HG02642 (cell line): ENCODE measurements around the gene EFS.
A peak's percentile ranks its signal among the peaks of the same experiment; 100 is the strongest.
"Not testable (repeated sequence)": the region's sequence is repeated elsewhere in the genome, so short reads cannot be mapped to it uniquely, and the experiment has no call there.

Experiments used
- ATAC-seq: cut with Tn5 transposase; IDR thresholded peaks from one replicate; pipeline ENCODE4 v1.9.1; 2021; ENCODE audit warnings: mild to moderate bottlenecking; ENCODE audit not compliant: unreplicated experiment, poor library complexity

EFS gene

GRCh38 chr14:23344481-23344880, 20.5 kb downstream of the EFS start:
- ATAC-seq, result no peak

- ATAC-seq, result no peak
These were observed 25.3 kb downstream of the EFS start for GRCh38 chr14:23339506-23340268.

DNA sequence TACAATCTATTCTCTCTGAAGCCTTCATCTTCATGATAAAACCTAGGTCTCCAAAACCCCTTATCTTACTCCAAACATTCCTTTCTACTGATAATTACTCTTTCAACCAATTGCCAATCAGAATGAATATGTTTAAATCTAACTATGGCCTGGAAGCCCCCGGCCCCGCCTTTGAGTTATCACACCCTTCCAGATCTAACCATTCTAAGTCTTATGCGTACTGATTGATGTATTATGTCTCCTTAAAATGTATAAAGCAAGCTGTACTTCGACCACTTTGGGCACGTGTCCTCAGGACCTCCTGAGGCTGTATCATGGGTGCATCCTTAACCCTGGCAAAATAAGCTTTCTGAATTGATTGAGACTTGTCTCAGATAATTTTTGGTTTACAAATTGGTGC, 29.3 kb downstream of the EFS start:
- ATAC-seq, result no peak

GRCh38 chr14:23327947-23328744, 36.8 kb downstream of the EFS start:
- ATAC-seq, result peak; percentile 58

GRCh38 chr14:23326491-23327332, 38.3 kb downstream of the EFS start:
- ATAC-seq, result no peak

DNA sequence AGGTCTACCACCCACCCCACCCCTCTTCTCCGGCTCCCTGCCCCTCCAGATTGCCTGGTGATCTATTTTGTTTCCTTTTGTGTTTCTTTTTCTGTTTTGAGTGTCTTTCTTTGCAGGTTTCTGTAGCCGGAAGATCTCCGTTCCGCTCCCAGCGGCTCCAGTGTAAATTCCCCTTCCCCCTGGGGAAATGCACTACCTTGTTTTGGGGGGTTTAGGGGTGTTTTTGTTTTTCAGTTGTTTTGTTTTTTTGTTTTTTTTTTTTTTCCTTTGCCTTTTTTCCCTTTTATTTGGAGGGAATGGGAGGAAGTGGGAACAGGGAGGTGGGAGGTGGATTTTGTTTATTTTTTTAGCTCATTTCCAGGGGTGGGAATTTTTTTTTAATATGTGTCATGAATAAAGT, 39.2 kb downstream of the EFS start:
- ATAC-seq, result not testable (repeated sequence)

GRCh38 chr14:23324993-23325392, 40.0 kb downstream of the EFS start:
- no peak for ATAC-seq

DNA sequence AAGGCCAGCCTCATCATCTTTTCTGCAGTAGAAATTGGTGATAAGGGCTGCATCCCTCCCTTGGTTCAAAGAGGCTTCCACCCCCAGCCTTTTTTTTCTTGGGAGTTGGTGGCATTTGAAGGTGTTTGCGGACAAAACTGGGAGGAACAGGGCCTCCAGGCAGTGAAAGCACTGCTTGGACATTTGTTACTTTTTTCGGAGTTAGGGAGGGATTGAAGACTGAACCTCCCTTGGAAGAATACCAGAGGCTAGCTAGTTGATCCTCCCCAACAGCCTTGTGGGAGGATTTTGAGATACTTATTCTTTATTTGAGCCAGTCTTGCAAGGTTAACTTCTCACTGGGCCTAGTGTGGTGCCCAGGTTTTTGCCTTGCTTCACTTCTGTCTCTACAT, 40.5 kb downstream of the EFS start:
- no peak for ATAC-seq

DNA sequence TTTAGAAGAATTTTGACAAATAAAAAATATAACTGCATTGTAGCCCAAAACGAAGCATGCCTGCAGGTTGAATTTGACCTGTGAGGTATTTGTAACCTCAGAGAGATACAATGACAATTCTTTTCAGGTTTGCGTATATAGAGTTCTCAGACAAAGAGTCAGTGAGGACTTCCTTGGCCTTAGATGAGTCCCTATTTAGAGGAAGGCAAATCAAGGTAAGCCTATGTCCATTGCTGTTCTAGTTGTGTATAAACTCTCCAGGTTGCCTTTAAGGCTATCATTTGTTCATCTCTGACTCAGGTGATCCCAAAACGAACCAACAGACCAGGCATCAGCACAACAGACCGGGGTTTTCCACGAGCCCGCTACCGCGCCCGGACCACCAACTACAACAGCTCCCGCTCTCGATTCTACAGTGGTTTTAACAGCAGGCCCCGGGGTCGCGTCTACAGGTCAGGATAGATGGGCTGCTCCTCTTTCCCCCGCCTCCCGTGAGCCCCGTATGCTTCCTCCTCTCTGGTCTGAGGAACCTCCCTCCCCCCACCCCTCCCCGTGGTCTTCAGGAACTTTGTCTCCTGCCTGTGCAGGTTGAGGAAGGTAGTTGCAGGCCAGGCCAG, 41.0 kb downstream of the EFS start:
- no peak for ATAC-seq

DNA sequence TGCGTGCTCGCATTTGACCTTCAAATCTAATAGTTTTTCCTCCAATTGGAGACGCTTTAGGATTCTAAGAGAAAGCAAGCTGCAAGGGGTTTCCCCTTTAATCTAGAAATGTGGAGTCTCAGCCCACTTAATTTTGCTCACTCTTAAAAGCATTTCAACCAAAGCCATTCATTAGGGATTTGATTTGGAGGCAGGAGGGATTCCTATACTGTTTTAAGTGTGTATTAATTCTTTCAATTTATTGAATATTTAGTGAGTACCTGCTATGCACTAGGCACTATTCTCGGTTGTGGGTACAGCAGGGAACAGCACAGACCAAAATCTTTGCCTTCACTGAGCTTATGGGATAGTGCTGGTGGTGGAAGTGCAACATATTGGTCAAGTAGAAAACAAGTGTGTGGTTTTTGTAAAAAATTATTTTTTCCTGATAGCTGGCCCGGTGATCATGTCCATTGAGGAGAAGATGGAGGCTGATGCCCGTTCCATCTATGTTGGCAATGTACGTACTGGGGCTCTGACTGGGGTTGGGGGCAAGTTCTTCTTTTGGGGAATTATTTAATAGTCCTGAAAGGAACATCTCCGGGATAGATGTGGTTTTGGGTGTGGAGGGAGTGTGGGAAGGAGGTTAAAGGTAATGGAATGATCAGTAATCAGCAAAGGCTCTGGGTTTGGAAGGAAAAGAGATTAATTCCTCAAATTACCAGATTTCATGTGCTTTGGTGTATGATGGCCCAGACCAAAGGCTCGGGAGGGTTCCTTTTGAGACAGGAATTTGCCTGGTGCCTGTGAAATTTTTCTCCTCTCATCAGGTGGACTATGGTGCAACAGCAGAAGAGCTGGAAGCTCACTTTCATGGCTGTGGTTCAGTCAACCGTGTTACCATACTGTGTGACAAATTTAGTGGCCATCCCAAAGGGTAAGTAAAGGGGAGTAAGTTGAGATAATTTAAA, 42.1 kb downstream of the EFS start:
- no peak for ATAC-seq

GRCh38 chr14:23321572-23322547, 43.1 kb downstream of the EFS start:
- ATAC-seq, result peak; percentile 15

GRCh38 chr14:23320584-23321571, 44.1 kb downstream of the EFS start, which contains the start of gene PABPN1:
Gene PABPN1, plus strand, starts transcription at chr14:23321457. Its CDS starts 13 bp downstream, at chr14:23321470.
- ATAC-seq, result peak; percentile 90

DNA sequence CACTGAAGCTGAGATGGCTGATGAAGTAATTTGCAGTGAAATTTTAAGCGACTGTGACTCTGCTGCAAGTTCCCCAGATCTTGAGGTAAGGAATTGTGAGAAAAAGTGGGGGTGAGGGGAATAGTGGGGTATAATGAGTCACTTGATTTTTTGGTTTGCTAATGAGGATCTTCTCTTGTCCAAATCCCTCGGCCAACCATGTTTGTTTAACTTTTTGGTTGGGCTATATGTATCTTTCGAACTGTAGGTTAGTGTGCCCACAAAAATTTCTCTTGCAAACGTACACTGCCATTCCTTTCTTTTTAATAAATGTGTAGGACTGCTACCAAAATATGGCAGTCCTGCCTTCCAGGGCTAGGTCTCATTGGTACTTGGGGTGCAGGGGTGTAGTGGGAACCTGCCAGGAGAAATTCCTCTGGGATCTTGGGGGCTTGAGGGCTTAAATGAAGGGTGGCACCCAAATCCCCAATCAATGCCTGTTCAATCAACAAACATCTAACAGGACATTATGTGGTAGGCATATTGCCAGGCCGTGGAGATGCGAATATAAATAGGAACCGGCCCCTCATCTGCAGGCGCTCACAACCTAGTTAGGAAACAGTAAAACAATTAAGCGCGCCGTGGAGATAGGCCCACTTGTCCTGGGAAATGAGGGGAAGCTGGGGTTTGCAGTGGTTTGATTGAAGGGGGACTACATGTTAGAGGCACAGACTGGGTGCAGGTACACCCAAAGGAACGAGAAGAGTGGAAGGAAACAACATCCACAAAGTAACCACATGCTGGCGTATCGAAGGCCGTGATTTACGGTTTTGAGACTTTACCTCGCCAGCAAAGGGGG, 45.0 kb downstream of the EFS start:
- ATAC-seq, result no peak

GRCh38 chr14:23316300-23316699, 48.7 kb downstream of the EFS start:
- ATAC-seq, result no peak

DNA sequence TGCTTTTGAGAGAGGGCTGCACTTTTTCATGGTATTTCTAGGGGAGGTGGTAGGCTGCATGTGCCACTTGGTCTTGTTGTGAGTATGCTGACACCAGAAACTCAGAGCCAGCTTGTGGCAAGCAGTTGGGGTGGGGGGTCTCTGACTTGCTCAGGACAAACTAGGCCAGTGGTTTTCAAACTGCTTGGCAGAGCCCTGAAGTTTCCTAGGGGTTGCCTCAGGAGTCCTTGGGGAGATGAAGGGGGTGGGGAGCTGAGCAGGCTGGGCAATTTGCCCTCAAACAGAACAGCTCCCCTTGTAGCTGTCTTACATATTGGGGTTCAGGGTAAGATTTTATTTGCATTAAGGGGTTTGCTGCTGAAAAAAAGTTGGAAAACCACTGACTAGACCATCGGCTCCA, 54.4 kb downstream of the EFS start:
- ATAC-seq, result no peak
